Activated T-cell treated with anti-CD3 and anti-CD28 coated beads, Interleukin-2, amount 50 U/mL, for 4 hours (primary cell): ENCODE data around the gene UCN. TPM values are rescaled to one million over a fixed set of nuclear protein-coding genes. Genes with fewer than 3 reads are reported as not detected.
A peak's percentile ranks its signal among the peaks of the same experiment; 100 is the strongest.
"Not testable (repeated sequence)": the region's sequence is repeated elsewhere in the genome, so short reads cannot be mapped to it uniquely, and the experiment has no call there.

Experiments used
- ATAC-seq, 2 donors: fragments of 200-7000 bp; cut with Tn5 transposase; one replicate each; pipeline ENCODE4 v1.10.0; 2021
- DNase-seq: peaks from one replicate; pipeline ENCODE4 v3.0.0-alpha.2; 2020
- H3K27me3 Mint-ChIP-seq: one replicate; pipeline ENCODE4 v1.8.0; 2021; ENCODE audit warnings: low read depth, mixed read lengths
- H3K36me3 Mint-ChIP-seq: one replicate; pipeline ENCODE4 v1.8.0; 2022; ENCODE audit warnings: mixed read lengths; ENCODE audit not compliant: insufficient read depth
- H3K4me1 Mint-ChIP-seq: one replicate; pipeline ENCODE4 v1.8.0; 2021; ENCODE audit warnings: low read depth, mixed read lengths
- H3K4me3 Mint-ChIP-seq: one replicate; pipeline ENCODE4 v1.8.0; 2021; ENCODE audit warnings: mild to moderate bottlenecking, moderate library complexity, mixed read lengths
- H3K9me3 Mint-ChIP-seq: one replicate; pipeline ENCODE4 v1.8.0; 2021; ENCODE audit warnings: mixed read lengths
- total RNA-seq, 3 donors: library from RNA; stranded (reverse); gene quantifications; one replicate each; pipeline ENCODE4 v1.2.1, GENCODE V29; 2021

The UCN gene, protein sequence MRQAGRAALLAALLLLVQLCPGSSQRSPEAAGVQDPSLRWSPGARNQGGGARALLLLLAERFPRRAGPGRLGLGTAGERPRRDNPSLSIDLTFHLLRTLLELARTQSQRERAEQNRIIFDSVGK
- total RNA-seq: 1 to 10 TPM in 1 of 3 donors, under 1 TPM in 2; 0.71 to 1.1 (median 0.78) TPM

DNA sequence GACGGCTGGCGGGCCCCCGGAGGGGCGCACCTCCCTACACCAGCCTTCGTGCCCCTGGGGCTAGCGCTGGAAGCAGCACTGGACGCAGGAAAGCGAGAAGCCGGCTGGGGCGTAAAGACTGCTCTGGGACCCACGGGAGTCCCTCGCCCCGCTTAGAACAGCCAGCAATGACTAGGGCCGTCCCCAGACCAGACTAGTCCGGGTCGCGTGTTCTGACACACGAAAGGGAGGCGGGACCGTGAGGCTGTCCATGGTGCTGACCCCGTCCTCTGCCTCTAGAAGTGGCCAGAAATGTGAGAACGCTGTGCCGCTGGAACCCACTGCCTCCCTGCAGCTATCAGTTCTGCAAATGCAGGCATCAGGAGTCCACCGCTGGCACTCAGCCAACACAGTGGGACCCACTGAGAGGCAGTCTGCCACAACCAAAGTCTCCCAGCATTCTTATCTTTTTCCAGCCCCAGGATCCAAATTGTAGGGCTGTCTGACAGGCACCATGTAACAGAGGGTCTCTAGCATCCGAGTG is at the start of gene UCN:
UCN (minus strand) TSS at position 87 of the 523 bp plus-strand sequence. CDS start 550 bp downstream, outside the sequence.
- Mint-ChIP-seq H3K9me3 (no peaks in the 10 kb centered on the region), H3K4me1 (peaks cover 8% of the 10 kb centered on the region), H3K27me3 (peaks cover 27% of the 10 kb centered on the region), H3K4me3 (peak within 1 kb of the TSS; percentile 61), H3K36me3 (peaks cover 21% of the 10 kb centered on the region)
- no peak for ATAC-seq
- no peak for DNase-seq

DNA sequence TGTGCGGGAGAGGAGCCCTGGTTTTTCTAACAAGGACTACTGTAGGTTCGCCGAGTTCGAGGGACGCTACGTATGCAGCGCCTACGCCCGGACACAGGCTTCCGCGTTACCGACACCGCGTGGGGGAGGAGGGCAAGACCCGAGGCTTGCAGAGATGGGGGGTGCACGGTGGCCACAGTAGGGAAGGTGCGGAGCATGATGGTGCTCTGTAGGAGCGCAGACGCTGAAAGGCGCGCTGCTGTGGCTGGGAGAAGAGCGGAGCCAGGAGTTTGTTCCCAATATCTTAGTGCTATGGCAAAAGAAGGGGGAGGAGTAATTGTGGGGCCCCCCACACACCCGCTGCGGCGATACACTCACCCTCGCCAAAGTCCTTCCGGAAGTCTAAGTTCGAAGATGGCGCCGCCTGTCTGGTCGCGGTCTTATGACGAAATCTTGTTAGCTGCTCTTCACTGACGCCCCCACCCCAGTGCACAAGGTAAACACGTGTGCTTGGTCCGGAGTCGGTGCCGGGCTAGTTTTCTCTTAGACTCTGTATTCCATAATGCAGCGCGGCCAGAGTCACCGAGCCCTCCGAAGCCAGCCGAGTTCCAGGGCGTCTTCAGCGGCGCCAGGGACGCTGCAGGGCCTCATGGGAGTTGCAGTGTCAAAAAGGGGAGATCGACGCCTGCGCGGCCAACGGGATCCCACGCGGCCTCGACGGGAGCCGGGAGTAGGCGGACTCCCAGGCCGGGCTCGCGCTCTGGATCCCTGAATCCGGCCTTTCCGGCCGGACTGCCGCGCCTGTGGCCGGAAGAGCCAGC is 48.3 kb upstream of the UCN start, which contains the start of gene GTF3C2:
GTF3C2 (minus strand) TSS at position 383 of the 800 bp plus-strand sequence. CDS start 13,210 bp downstream, outside the sequence.
- Mint-ChIP-seq H3K36me3 (peaks cover 9% of the 10 kb centered on the region), H3K4me3 (peak within 1 kb of the TSS; percentile 99), H3K9me3 (no peaks in the 10 kb centered on the region), H3K4me1 (peaks cover 42% of the 10 kb centered on the region), H3K27me3 (no peaks in the 10 kb centered on the region)
- peak; percentile 83 to 84 for ATAC-seq
- peak; percentile 91 for DNase-seq

DNA sequence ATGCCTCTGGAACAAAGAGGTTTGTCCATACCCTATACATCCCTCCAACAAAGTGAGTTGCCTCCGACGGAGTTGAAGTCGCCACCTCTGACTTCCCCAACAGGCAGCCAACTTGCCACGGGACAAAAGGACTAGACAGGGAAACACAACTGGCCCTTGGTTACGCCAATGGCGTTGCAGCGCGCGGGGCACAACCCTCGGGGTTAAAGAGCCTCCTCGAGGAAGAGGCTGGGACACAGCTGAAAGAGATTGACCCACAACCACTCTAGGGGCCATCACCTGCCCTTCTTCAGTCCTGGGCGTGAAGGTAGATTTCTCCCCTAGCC is 47.8 kb upstream of the UCN start:
- Mint-ChIP-seq H3K9me3 (no peaks in the 10 kb centered on the region), H3K4me1 (peaks cover 45% of the 10 kb centered on the region), H3K27me3 (no peaks in the 10 kb centered on the region), H3K36me3 (peaks cover 9% of the 10 kb centered on the region), H3K4me3 (peak overlapping the region; percentile 99)
- ATAC-seq: peak; percentile 28 to 29
- DNase-seq: no peak

DNA sequence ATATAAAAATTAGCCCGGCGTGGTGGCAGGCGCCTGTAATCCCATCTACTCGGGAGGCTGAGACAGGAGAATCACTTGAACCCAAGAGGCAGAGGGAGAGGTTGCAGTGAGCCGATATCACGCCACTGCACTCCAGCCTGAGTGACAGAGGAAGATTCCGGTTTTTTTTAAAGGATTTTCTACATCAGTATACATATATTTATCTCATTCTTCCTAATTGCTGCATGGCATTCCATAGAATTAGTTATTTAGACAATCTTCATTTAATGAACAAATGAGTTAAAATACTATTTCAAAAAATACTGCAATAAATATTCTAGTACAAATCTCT is 46.3 kb upstream of the UCN start:
- ATAC-seq: no peak
- DNase-seq: no peak
- Mint-ChIP-seq H3K9me3 (no peaks in the 10 kb centered on the region), H3K27me3 (no peaks in the 10 kb centered on the region), H3K4me3 (peak overlapping the region; percentile 99), H3K36me3 (peaks cover 13% of the 10 kb centered on the region), H3K4me1 (peaks cover 50% of the 10 kb centered on the region)

DNA sequence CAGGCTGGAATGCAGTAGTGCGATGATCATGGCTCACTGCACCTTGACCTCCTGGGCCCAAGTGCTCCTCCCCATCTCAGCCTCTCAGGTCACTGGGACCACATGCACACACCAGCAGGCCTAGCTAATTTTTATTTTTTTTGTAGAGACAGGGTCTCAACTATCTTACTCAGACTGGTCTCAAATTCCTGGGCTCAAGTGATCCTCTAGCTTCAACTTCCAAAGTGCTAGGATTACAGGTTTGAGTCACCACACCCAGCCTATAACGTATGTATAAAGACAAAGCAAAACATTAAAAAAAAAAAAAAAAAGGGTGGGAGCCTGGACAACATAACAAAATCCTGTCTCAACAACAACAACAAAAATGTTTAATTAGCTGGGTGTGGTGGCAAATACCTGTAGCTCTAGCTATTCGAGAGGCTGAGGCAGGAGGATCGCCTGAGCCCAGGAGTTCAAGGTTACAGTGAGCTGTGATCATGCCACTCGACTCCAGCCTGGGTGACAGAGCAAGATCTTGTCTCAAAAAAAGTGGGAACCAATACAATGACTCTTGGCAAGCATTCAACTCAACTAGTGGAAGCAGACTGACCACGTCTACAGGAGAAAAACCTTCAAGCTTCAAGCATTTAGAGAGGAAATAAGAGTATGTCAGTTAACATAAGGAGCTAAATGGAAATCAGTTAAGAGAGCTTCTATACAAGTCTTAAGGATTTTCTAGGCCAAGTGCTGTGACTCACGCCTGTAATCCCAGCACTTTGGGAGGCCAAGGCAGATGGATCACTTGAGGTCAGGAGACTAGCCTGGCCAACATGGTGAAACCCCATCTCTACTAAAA is 45.7 kb upstream of the UCN start:
- no peaks in the 10 kb centered on the region for H3K27me3 Mint-ChIP-seq
- peaks cover 14% of the 10 kb centered on the region for H3K36me3 Mint-ChIP-seq
- peaks cover 52% of the 10 kb centered on the region for H3K4me1 Mint-ChIP-seq
- ATAC-seq (no peak), DNase-seq (no peak)
- peak overlapping the region; percentile 51 for H3K4me3 Mint-ChIP-seq
- H3K9me3 Mint-ChIP-seq: no peaks in the 10 kb centered on the region

DNA sequence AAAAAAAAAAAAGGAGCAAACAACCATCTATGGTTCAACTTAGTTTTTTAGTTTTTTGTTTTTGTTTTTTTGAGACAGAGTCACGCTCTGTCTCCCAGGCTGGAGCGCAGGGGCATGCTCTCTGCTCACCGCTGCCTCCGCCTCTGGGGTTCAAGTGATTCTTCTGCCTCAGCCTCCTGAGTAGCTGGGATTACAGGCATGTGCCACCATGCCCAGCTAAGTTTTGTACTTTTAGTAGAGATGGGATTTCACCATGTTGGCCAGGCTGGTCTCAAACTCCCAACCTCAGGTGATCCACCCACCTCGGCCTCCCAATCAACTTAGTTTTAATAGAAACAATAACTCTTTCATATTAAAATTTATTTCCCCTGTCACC is 45.1 kb upstream of the UCN start:
- Mint-ChIP-seq H3K36me3 (peaks cover 14% of the 10 kb centered on the region), H3K4me1 (peaks cover 49% of the 10 kb centered on the region)
- H3K27me3 Mint-ChIP-seq, H3K4me3 Mint-ChIP-seq, DNase-seq, ATAC-seq, H3K9me3 Mint-ChIP-seq: not testable (repeated sequence)

DNA sequence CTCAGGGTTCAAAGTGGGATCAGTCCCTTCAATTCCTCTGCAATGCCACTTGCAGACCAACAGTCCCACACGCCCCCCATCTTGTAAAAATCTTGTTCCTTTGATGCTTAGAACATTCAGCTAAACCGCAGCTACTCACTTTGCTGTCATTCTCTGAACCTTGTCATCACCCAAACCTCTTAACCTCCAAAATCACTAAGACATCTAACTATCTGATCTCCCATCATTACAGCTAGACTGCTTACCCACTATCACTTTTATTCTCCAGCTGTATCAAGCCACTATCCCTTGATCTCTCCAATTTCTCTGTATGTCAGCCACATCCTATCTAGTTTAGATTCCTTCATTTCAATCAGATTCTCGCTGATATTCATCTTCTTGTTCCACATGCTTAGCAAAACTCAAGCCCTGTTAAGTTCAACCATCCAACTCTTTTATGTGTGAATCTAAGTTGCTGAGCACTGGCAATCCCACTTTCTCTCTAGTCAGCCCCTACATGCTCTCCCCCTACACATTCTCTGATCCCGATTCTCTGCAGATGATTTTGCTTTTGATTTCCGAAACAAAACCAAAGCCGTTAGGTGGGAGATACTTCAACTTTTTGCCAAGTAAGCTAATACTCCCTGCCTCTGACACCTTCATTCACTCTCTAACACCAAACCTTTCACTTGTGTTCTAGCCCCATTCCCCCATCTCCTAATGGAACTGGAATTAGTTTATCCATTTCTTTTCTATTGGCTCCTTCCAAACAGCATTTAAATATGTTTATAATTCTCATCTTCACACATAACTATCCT is 43.8 kb upstream of the UCN start:
- H3K4me3 Mint-ChIP-seq: peak overlapping the region; percentile 37

DNA sequence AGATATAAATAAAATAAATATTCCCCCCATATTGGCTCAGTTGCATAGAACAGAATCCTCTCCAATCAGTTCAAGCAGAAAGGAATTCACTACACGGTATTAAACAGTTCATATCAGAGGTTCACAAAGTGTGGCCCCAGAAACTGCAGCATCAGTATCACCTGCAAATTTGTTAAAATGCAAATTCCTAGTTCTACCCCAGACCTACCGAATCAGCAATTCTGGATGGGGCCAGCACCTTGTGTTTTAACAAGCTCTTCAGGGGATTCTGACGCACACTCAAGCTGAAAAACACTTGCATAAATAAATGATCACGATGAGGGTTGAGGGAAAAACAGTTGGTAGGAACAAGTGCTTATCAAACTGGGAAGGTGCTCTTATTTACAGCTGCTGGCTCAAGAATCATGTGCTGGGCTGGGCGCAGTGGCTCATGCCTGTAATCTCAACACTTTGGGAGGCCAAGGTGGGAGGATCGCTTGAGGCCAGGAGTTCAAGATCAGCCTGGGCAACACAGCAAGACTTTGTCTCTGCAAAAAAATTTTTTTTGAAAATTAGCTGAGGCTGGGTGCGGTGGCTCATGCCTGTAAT is 42.0 kb upstream of the UCN start:
- H3K9me3 Mint-ChIP-seq: no peaks in the 10 kb centered on the region
- H3K4me3 Mint-ChIP-seq: no peak overlapping the region
- H3K27me3 Mint-ChIP-seq: no peaks in the 10 kb centered on the region
- DNase-seq (no peak), ATAC-seq (no peak)
- peaks cover 42% of the 10 kb centered on the region for H3K4me1 Mint-ChIP-seq
- peaks cover 15% of the 10 kb centered on the region for H3K36me3 Mint-ChIP-seq

More for the DNA sequence above, 43.8 kb upstream of the UCN start:
- ATAC-seq (peak; percentile 43 to 49), DNase-seq (no peak)
- H3K27me3 Mint-ChIP-seq: no peaks in the 10 kb centered on the region
- no peaks in the 10 kb centered on the region for H3K9me3 Mint-ChIP-seq
- H3K4me1 Mint-ChIP-seq: peaks cover 47% of the 10 kb centered on the region
- peaks cover 16% of the 10 kb centered on the region for H3K36me3 Mint-ChIP-seq

DNA sequence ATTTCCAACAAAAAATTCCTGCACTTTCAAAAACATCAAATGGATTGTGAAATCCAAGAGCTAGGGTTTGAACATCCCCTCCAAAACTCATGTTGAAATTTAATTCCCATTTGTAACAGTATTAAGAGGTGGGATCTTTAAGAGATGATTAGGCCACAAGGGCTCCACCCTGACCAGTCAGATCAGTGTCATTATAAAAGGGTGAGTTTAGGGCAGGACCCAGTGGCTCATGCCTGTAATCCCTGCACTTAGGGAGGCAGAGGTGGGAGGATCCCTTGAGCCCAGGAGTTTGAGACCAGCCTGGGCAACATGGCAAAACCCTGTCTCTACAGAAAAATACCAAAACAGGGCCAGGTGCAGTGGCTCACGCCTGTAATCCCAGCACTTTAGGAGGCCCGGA is 39.4 kb upstream of the UCN start:
- H3K4me3 Mint-ChIP-seq: no peak overlapping the region
- H3K27me3 Mint-ChIP-seq: no peaks in the 10 kb centered on the region
- no peaks in the 10 kb centered on the region for H3K9me3 Mint-ChIP-seq
- no peak for ATAC-seq
- no peak for DNase-seq
- H3K36me3 Mint-ChIP-seq: peaks cover 17% of the 10 kb centered on the region
- H3K4me1 Mint-ChIP-seq: peaks cover 29% of the 10 kb centered on the region

DNA sequence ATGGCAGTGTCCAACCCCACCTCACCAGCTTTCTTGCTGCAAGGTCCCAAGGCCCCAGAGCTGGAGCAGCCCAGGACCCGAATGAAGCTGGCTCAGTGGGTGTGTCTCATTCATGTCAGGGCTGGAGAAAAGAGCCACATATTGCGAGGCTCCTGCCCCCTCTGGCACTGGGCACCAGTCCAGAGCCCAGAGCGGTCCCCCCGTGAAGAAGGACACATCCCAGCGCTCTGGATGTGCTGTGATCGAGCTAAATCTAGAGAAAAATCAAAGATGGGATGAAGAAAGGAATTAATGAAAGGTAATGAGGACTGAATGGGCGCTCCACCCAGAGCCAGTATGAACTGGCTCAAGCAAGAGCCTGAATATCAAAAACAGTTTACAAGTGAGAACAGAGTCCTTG is 27.9 kb upstream of the UCN start:
- ATAC-seq (no peak), DNase-seq (no peak)
- no peaks in the 10 kb centered on the region for H3K4me1 Mint-ChIP-seq
- H3K36me3 Mint-ChIP-seq: peaks cover 25% of the 10 kb centered on the region
- no peaks in the 10 kb centered on the region for H3K27me3 Mint-ChIP-seq
- H3K4me3 Mint-ChIP-seq: no peak overlapping the region
- H3K9me3 Mint-ChIP-seq: no peaks in the 10 kb centered on the region

DNA sequence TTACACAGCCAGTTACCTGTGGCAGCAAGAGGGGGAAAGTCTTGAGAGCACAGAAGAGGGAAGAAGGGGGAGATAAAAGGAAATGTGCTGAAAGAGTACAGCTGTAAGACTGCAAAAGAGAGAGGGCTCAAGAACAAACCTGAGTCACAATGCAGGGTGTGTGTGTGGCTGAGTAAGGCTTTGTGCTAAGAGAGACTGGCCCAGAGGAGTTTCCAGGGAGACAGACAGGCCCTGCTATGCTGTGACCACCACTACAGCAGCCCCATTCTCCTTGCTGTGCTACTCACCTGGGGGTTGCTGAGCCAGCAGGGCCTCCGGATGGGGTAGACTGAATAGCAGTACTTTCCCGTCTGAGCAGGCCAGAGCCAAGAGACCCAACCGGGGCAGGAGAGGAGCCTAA is 27.1 kb upstream of the UCN start:
- no peak for ATAC-seq
- Mint-ChIP-seq H3K4me3 (no peak overlapping the region), H3K27me3 (no peaks in the 10 kb centered on the region), H3K36me3 (peaks cover 28% of the 10 kb centered on the region), H3K4me1 (no peaks in the 10 kb centered on the region), H3K9me3 (no peaks in the 10 kb centered on the region)
- DNase-seq: no peak

DNA sequence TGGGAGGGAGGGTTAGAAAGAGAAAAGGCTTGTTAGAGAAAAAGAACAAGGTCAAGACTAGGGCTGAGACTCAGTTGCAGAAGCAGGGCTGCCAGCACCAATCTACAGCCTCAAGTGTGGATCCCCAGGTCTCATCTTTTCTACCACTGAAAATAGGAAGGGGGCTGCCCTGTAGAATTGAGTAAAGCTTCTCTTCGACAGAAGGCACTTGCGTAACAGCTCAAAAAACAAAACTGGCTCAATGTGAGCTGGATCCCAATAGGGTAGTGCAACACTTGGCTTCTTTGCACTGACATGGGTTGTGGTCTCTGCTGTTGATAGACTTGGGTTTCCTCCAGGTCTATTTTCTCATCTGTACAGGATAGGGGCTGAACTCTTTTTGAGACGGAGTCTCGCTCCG is 16.5 kb upstream of the UCN start:
- H3K4me3 Mint-ChIP-seq: peak overlapping the region; percentile 61
- ATAC-seq: no peak

DNA sequence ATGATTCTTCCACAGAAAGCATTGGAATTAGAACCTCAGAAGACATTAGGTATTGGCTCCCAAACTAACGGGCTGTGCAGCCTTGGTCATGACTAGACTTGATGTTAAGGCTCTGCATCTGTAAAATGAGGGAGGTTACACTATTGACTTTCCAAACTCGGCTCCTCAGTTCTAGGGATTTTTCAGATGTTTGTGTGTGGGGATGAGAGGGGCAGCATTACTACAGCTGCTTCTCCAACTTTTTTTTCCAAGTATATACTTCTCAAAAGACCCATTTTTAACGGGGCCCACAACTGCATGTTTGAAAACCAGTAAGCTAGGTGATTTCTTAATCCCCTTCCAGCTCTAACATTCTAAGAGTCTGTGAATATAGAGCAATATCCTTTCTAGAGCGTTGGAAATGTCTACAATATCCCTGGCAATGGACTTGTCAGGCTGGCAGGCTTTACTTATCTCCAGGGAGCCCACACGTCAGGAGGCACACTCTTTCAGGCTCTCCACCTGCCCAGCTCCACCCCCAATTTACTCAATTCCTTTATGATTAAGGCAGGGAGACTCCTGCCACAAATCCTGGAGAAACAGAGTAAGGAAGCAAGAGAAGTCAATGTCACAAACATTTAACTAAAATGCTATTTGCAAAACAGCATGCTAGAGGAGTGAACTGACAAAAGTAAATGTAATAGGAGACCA is 15.5 kb upstream of the UCN start:
- no peak for DNase-seq
- peak in 1 of 2 donors; percentile 5 for ATAC-seq
- H3K27me3 Mint-ChIP-seq: no peaks in the 10 kb centered on the region
- H3K4me1 Mint-ChIP-seq: peaks cover 20% of the 10 kb centered on the region
- peaks cover 19% of the 10 kb centered on the region for H3K36me3 Mint-ChIP-seq
- H3K4me3 Mint-ChIP-seq: peak overlapping the region; percentile 99
- no peaks in the 10 kb centered on the region for H3K9me3 Mint-ChIP-seq

More for the DNA sequence above, 16.5 kb upstream of the UCN start:
- peaks cover 20% of the 10 kb centered on the region for H3K4me1 Mint-ChIP-seq
- peaks cover 28% of the 10 kb centered on the region for H3K36me3 Mint-ChIP-seq
- no peaks in the 10 kb centered on the region for H3K9me3 Mint-ChIP-seq
- no peak for DNase-seq
- H3K27me3 Mint-ChIP-seq: no peaks in the 10 kb centered on the region
